Measurements from ENCODE around the gene MAD1L1. TPM values are rescaled to one million over a fixed set of nuclear protein-coding genes. Genes with fewer than 3 reads are reported as not detected.

The MAD1L1 gene
- total RNA-seq, 4 donors from 2014 or later, result 21.0 to 49.7 (median 29.8) TPM

GRCh38 chr7:1981201-1981877, 251.4 kb downstream of the MAD1L1 start:
- TF ChIP-seq CTCF (IDR thresholded peaks at IDR 0.05; ENCODE audit: low read depth), result no peak

DNA sequence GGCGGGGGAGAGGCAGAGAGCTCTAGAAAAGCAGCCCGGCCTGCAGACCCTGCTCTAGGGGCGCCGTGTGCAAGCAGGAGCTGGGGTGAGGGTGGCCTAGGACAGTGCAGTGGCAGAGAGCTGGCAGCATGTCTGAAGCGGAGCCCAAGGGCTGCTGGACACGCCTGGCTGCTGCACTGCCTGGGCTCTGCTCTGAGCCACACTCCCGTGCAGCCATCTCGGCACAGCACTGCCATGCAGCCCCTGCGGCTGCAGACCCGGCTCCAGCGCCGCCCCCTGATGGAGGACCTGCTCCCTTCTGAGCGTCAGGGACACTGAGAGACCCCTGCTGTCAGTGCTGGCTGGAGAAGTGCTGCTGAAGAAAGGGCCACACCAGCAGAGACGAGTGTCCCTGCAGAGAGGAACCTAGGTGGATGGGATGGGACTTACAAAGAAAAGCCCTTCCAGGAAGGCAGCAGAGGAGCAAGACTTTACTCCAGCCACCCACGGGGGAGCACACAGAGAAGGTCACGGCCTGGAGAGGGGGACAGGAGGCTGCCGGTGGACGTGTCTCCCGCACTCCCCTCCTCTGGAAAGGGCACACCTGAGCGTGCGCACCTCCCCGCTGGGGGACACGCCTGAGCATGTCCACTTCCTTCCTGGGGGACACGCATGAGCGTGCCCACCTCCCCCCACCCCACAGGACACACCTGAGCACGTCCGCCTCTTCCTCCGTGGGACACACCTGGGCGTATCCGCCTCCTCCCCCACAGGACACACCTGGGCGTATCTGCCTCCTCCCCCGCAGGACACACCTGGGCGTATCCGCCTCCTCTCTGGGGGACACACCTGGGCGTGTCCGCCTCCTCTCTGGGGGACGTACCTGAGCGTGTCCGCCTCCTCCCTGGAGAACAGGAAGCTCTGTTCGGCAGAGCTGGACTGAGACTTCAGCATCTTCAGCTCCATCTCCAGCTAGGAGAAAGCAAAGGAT, 252.9 kb downstream of the MAD1L1 start:
- no peak for TF ChIP-seq CTCF (IDR thresholded peaks at IDR 0.05; ENCODE audit: low read depth)

GRCh38 chr7:1978656-1979590, 253.8 kb downstream of the MAD1L1 start:
- no peak for TF ChIP-seq CTCF (IDR thresholded peaks at IDR 0.05; ENCODE audit: low read depth)

GRCh38 chr7:1977876-1978441, 254.8 kb downstream of the MAD1L1 start:
- no peak for TF ChIP-seq CTCF (IDR thresholded peaks at IDR 0.05; ENCODE audit: low read depth)

DNA sequence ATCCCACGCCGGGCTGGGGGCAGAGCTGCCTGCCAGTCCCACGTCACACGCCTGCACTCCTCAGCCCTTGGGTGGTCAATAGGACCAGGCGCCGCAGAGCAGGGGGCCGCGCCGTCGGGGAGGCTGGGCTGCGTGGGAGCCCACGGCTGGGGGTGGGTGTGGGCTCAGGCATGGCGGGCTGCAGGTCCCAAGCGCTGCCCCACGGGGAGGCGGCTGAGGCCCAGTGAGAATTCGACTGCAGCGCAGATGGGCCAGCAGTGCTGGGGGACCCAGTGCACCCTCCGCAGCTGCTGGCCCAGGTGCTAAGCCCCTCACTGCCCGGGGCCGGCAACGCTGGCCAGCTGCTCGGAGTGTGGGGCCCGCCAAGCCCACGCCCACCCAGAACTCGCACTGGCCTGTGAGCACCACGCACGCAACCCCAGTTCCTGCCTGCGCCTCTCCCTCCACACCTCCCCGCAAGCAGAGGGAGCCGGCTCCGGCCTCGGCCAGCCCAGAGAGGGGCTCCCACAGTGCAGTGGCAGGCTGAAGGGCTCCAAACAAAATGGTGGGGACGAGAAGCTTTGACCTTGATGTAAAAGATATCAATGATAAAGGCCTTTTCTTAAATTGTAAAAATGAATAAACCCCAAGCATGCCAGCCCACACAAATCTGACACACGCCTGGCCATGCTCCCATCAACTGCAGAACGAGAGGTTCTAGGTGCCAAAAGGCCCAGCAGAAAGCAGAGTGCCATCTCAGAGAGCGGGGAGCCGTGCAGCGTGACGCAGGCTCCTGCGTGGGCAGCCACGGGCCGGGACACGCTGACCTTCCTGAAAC, 255.5 kb downstream of the MAD1L1 start:
- TF ChIP-seq CTCF (IDR thresholded peaks at IDR 0.05; ENCODE audit: low read depth), result no peak

- no peak for TF ChIP-seq CTCF (IDR thresholded peaks at IDR 0.05; ENCODE audit: low read depth)
These were observed 257.2 kb downstream of the MAD1L1 start for GRCh38 chr7:1975581-1975980.
